ENCODE measurements around the gene GPN1. TPM values are rescaled to one million over a fixed set of nuclear protein-coding genes. Genes with fewer than 3 reads are reported as not detected.

The GPN1 gene
- 30.9 and 43.2 TPM in 2 replicates for total RNA-seq

DNA sequence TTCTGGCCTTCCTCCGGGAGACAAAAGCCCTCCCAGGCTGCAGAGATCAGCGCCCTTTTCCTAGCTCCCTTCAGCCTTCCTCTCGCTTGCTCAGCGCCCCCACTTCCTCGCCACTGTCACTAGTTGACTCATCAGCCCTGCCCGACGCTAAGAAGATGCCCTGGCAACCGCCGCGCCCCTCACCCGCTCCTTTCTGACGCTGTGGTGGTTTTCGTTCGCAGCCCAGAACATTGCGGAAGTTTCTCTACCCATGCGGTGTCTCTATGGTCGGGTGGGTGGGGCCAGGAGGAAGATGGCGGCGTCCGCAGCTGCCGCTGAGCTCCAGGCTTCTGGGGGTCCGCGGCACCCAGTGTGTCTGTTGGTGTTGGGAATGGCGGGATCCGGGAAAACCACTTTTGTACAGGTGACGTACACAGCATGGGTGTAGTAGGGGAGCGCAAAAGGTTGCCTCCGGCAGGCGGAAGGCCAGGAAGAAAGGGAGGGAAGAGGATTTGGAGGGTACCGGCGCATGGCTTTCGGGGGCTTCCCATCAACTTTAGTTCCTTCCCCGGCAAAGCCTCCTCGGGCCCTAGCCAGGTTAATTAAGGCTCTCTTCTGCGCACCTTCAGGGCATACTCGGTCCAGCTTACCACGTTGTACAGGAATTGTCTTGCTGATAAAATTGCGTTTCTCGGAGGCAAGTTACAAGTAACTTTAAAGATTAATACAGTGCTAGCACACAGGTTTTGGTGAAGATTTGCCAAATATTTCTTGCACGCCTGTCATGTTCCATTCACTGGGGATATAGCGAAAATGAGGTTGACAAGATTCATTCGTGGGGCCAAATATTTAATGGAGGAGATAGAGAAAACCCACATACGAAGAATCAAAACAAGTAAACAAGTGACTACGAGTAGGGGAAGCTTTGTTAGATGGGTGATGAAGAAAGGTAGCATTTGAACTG is at the start of gene GPN1, which contains the start of gene CCDC121:
TSS of gene GPN1 (plus strand) at position 284 of the 943 bp plus-strand sequence. CDS start at position 293, 9 bp downstream.
TSS of gene CCDC121 (minus strand) at position 246 of the 943 bp plus-strand sequence. CDS start 1,213 bp downstream, outside the sequence.

DNA sequence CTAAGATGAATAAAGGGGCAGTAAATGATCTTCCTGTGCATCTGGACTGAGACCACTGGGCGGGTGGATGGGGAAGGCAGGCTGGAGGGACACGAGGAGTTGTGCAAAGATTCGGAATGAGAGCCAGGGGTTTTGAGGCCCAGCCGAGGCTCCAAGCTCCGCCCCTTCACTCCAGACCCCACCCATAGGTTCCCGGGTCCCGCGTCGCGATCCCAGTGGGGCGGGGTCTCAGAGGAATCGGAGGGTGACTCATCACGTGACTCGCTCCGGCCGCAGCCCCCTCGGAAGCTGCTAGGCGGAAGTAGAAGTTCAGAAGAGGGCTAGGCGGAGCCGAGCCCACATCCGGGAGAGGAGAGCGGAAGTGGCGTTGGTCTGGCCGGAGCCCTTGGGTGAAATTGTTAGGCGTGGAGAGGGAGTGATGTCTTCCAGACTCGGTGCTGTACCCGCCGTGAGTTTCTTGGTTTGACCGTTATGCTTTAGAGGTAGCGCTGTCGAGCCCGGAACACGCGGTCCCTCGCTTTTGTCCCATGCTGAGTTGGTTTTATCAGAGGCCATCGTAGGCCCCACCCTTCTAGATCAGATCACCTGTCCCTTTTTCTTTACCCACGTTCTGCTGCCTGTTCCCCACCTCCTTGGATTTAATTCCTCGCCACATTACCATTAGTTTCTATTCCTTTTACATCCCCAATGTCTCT is 46.0 kb upstream of the GPN1 start, which contains the start of gene ZNF512:
TSS of gene ZNF512 (plus strand) at position 348 of the 695 bp plus-strand sequence. CDS start at position 419, 71 bp downstream.

DNA sequence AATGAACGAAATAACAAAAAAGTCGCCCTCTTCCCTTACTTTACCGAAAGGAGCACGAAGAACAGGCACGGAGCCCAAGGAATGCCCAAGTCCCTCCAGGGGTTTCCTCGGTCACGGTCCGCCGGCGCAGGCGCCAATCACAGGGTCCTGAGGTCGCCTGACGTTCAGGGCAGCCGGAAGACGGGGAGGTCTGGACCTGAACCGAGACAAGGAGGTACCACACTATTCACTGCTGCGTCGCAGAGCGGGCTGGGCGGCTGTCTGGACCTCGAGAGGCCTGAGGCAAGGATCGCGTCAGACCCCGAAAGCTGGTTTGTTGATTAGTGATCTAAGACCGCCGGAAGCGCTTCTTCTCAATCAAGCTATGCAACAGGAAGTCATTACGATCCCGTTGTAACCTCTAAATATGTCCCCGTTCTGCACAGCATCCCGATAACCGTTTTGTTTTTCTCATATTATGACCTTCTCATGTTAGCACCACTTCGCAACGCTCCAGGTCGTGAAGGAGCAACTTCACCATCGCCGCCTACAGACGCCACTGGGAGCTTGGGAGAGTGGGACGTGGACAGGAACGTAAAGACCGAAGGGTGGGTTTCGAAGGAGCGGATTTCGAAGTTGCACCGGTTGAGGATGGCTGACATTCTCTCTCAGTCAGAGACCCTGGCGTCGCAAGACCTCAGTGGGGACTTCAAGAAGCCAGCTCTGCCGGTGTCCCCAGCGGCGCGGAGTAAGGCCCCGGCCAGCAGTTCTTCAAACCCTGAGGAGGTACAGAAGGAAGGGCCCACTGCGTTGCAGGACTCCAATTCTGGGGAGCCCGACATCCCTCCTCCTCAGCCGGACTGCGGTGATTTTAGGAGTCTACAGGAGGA is 34.7 kb downstream of the GPN1 start, which contains the start of the genes SLC4A1AP and SUPT7L:
TSS of gene SLC4A1AP (plus strand) at position 605 of the 869 bp plus-strand sequence. CDS start at position 631, 26 bp downstream.
TSS of gene SUPT7L (minus strand) at position 330 of the 869 bp plus-strand sequence. CDS start 1,422 bp downstream, outside the sequence.

Other genes starting within 250 kb of the GPN1 start
- 5.2 and 9.3 TPM in 2 replicates for gene ZNF513, start 248.3 kb upstream of the GPN1 start, total RNA-seq
- gene PPM1G, start 219.5 kb upstream of the GPN1 start, total RNA-seq: 113 and 147 TPM in 2 replicates
- gene NRBP1, start 200.4 kb upstream of the GPN1 start, total RNA-seq: 87.1 and 120 TPM in 2 replicates
- gene KRTCAP3, start 186.7 kb upstream of the GPN1 start, total RNA-seq: 0.44 and 0.49 TPM in 2 replicates
- gene IFT172, start 139.3 kb upstream of the GPN1 start, total RNA-seq: 12.0 and 20.0 TPM in 2 replicates
- gene FNDC4, start 133.8 kb upstream of the GPN1 start, total RNA-seq: 11.6 and 14.6 TPM in 2 replicates
- gene GCKR, start 132.2 kb upstream of the GPN1 start, total RNA-seq: under 0.01 and 0.19 TPM in 2 replicates
- 11.2 and 26.9 TPM in 2 replicates for gene ZNF512, start 46.0 kb upstream of the GPN1 start, total RNA-seq
- gene CCDC121, start within 50 bp of the GPN1 start, total RNA-seq: 1.8 and 2.6 TPM in 2 replicates
- gene SUPT7L, start 34.6 kb downstream of the GPN1 start, total RNA-seq: 9.9 and 20.3 TPM in 2 replicates
- gene SLC4A1AP, start 34.8 kb downstream of the GPN1 start, total RNA-seq: 19.9 and 25.7 TPM in 2 replicates
- gene MRPL33, start 142.7 kb downstream of the GPN1 start, total RNA-seq: 73.1 and 73.8 TPM in 2 replicates